GM23338 (cell line): ENCODE data around the gene SSU72.

Experiments used
- CREB1 ChIP-seq: fragments of 250-450 bp; sonication (Bioruptor Pico); IDR thresholded peaks from 2 replicates; pipeline ENCODE4 v1.5.0; 2020; ENCODE audit warnings: low read depth, mild to moderate bottlenecking, moderate library complexity
- EZH2 ChIP-seq: fragments of 200-600 bp; sonication (generic); IDR thresholded peaks from one replicate; pipeline ENCODE4 v1.8.0; 2017; ENCODE audit warnings: antibody characterized with exemption, mild to moderate bottlenecking, low read depth; ENCODE audit not compliant: unreplicated experiment
- EZH2phosphoT487 ChIP-seq: fragments of 200-600 bp; sonication (generic); IDR thresholded peaks from one replicate; pipeline ENCODE4 v1.8.1; 2018; ENCODE audit warnings: antibody characterized with exemption; ENCODE audit not compliant: unreplicated experiment
- JUNB ChIP-seq: IDR thresholded peaks from one replicate; pipeline ENCODE4 v1.6.1; 2016; ENCODE audit warnings: antibody characterized with exemption; ENCODE audit not compliant: unreplicated experiment
- NANOG ChIP-seq: IDR thresholded peaks from 2 replicates; pipeline ENCODE4 v1.6.1; 2016; ENCODE audit warnings: antibody characterized with exemption, borderline replicate concordance
- POLR2AphosphoS5 ChIP-seq: IDR thresholded peaks from 2 replicates; pipeline ENCODE4 v1.6.1; 2016; ENCODE audit warnings: antibody characterized with exemption, low read depth
- STAT1 ChIP-seq: IDR thresholded peaks from one replicate; pipeline ENCODE4 v1.6.1; 2016; ENCODE audit warnings: antibody characterized with exemption; ENCODE audit not compliant: unreplicated experiment
- ZNF114 ChIP-seq: fragments of 250-450 bp; sonication (Bioruptor Pico); IDR thresholded peaks from 2 replicates; pipeline ENCODE4 v1.5.0; 2020; ENCODE audit warnings: mild to moderate bottlenecking, moderate library complexity
- ZNF331 ChIP-seq: fragments of 250-450 bp; sonication (Bioruptor Pico); IDR thresholded peaks from 2 replicates; pipeline ENCODE4 v1.5.0; 2020; ENCODE audit warnings: low read depth, mild to moderate bottlenecking, moderate library complexity
- TF ChIP-seq, protein P1 (sequence below), 2 experiments: fragments of 200-600 bp in 1 of 2; sonication (generic) in 1 of 2; conservative IDR thresholded peaks; 2 replicates each; pipeline versions ENCODE4 v1.5.1 to v1.6.1; 2016 to 2017; ENCODE audit warnings: antibody characterized with exemption in 2 of 2, low read depth in 2 of 2, mild to moderate bottlenecking in 2 of 2, moderate library complexity in 1 of 2
- TF ChIP-seq, protein P2 (sequence below): IDR thresholded peaks from one replicate; pipeline ENCODE4 v1.6.1; 2018; ENCODE audit warnings: antibody characterized with exemption; ENCODE audit not compliant: unreplicated experiment
- TF ChIP-seq, protein P3 (sequence below): IDR thresholded peaks from 2 replicates; pipeline ENCODE4 v1.6.1; 2016; ENCODE audit warnings: antibody characterized with exemption

DNA sequence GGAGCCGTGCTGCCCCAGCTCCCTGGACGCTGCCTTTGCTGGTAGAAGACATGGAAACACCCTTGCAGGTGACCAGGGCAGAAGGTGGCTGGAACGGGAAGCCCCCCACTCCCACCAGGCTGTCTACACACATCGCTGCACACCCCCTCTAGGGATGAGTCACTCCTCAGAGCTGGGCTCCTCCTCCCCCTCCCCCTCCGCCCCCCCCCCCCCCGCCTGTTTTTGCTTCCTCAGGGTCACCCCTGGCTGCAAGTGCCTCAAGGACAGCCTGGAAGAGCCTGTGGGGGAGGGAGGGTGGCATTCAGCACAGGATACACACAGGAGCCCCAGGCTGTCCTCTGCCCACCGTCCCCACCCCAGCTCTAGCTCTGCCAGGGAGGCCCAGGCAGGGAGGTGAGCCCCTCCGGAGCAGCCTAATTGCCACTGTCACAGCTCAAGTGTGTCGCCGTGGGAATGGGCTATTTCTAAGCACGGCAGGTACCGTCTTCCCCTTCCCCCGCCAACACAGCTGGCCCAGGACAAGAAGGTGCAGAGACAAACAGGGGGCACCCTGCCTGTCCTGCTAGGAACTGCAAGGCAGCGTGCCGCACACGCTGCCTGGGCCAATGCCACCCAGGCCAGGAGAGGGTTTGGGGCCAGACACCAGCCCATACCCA is 22.7 kb upstream of the SSU72 start:
- TF ChIP-seq ZNF114 (no peak), EZH2phosphoT487 (no peak), STAT1 (no peak), POLR2AphosphoS5 (no peak), JUNB (no peak), EZH2 (no peak), NANOG (no peak), CREB1 (CRISPR knock-in tag) (no peak), ZNF331 (CRISPR knock-in tag) (no peak)
- TF ChIP-seq, protein P1, sequence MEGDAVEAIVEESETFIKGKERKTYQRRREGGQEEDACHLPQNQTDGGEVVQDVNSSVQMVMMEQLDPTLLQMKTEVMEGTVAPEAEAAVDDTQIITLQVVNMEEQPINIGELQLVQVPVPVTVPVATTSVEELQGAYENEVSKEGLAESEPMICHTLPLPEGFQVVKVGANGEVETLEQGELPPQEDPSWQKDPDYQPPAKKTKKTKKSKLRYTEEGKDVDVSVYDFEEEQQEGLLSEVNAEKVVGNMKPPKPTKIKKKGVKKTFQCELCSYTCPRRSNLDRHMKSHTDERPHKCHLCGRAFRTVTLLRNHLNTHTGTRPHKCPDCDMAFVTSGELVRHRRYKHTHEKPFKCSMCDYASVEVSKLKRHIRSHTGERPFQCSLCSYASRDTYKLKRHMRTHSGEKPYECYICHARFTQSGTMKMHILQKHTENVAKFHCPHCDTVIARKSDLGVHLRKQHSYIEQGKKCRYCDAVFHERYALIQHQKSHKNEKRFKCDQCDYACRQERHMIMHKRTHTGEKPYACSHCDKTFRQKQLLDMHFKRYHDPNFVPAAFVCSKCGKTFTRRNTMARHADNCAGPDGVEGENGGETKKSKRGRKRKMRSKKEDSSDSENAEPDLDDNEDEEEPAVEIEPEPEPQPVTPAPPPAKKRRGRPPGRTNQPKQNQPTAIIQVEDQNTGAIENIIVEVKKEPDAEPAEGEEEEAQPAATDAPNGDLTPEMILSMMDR (conservative IDR thresholded peaks at IDR 0.05; ENCODE audit: low read depth in 2 of 2), result peak; percentile 46 to 50
- TF ChIP-seq, protein P2, sequence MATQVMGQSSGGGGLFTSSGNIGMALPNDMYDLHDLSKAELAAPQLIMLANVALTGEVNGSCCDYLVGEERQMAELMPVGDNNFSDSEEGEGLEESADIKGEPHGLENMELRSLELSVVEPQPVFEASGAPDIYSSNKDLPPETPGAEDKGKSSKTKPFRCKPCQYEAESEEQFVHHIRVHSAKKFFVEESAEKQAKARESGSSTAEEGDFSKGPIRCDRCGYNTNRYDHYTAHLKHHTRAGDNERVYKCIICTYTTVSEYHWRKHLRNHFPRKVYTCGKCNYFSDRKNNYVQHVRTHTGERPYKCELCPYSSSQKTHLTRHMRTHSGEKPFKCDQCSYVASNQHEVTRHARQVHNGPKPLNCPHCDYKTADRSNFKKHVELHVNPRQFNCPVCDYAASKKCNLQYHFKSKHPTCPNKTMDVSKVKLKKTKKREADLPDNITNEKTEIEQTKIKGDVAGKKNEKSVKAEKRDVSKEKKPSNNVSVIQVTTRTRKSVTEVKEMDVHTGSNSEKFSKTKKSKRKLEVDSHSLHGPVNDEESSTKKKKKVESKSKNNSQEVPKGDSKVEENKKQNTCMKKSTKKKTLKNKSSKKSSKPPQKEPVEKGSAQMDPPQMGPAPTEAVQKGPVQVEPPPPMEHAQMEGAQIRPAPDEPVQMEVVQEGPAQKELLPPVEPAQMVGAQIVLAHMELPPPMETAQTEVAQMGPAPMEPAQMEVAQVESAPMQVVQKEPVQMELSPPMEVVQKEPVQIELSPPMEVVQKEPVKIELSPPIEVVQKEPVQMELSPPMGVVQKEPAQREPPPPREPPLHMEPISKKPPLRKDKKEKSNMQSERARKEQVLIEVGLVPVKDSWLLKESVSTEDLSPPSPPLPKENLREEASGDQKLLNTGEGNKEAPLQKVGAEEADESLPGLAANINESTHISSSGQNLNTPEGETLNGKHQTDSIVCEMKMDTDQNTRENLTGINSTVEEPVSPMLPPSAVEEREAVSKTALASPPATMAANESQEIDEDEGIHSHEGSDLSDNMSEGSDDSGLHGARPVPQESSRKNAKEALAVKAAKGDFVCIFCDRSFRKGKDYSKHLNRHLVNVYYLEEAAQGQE, result no peak
- TF ChIP-seq, protein P3, sequence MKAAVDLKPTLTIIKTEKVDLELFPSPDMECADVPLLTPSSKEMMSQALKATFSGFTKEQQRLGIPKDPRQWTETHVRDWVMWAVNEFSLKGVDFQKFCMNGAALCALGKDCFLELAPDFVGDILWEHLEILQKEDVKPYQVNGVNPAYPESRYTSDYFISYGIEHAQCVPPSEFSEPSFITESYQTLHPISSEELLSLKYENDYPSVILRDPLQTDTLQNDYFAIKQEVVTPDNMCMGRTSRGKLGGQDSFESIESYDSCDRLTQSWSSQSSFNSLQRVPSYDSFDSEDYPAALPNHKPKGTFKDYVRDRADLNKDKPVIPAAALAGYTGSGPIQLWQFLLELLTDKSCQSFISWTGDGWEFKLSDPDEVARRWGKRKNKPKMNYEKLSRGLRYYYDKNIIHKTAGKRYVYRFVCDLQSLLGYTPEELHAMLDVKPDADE, result no peak
